ENCODE results near the gene SHROOM3. TPM values are rescaled to one million over a fixed set of nuclear protein-coding genes. Genes with fewer than 3 reads are reported as not detected.

Gene SHROOM3
- total RNA-seq, 4 donors from 2014 or later, result 20.3 to 50.9 (median 34.9) TPM

DNA sequence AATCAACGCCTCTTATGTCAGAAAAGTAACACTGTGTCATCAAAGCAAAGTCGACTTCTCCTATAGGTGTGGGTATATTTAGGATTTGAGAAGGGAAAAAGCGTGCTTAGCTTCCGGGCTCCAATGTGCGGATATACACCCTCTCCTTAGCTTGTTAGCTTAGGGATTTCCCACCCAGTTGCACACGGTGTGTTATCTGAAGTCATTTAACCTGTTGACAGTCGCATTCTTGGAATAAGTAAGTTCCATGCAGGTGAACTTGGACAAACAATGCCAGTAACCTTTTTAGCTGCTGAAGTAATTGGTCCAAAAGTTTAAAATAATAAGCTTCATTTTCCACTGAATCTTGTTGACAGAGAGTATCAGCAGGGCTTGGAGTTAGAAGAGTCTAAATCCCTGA is 113.7 kb downstream of the SHROOM3 start:
- H3K4me1 ChIP-seq, result peaks cover 0 to 20% (median 0%) of the 10 kb centered on the region in 3 donors
- H3K4me3 ChIP-seq, result no peak overlapping the region
- DNase-seq, result no peak
- H3K27me3 ChIP-seq, result no peaks in the 10 kb centered on the region
- no peaks in the 10 kb centered on the region for H3K36me3 ChIP-seq
- no peak overlapping the region for H3K27ac ChIP-seq
- 84 to 91% methylated on average over 7 of the region's 7 CpGs for WGBS, 2 donors
- intact Hi-C loops (cut with DNase I), result no loop called here
- no peaks in the 10 kb centered on the region for H3K9me3 ChIP-seq
- TF ChIP-seq POLR2A (IDR thresholded peaks at IDR 0.05), result no peak
- TF ChIP-seq, protein P1, sequence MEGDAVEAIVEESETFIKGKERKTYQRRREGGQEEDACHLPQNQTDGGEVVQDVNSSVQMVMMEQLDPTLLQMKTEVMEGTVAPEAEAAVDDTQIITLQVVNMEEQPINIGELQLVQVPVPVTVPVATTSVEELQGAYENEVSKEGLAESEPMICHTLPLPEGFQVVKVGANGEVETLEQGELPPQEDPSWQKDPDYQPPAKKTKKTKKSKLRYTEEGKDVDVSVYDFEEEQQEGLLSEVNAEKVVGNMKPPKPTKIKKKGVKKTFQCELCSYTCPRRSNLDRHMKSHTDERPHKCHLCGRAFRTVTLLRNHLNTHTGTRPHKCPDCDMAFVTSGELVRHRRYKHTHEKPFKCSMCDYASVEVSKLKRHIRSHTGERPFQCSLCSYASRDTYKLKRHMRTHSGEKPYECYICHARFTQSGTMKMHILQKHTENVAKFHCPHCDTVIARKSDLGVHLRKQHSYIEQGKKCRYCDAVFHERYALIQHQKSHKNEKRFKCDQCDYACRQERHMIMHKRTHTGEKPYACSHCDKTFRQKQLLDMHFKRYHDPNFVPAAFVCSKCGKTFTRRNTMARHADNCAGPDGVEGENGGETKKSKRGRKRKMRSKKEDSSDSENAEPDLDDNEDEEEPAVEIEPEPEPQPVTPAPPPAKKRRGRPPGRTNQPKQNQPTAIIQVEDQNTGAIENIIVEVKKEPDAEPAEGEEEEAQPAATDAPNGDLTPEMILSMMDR (IDR thresholded peaks at IDR 0.05), result no peak

DNA sequence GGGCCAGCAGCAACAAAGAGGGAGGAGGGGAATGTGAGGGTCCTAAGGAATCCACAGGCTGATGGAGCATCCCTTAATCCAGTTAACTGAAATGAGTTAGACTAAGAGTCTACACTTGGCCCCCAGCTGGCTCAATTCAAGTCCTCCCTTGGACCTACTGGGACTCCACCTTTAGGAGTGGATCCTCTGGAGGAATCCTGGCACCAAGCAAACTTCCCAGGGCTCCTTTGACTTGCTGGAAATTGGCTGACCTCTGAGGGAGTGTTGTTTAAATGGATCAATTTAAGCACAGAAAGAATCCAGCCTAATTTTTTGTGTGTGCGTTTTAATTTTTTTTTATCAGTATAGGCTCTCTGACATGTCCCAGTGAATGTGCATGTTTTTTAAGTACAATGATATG is 114.7 kb downstream of the SHROOM3 start:
- H3K4me1 ChIP-seq, result peaks cover 0 to 20% (median 0%) of the 10 kb centered on the region in 3 donors
- no peak for DNase-seq
- H3K9me3 ChIP-seq, result no peaks in the 10 kb centered on the region
- H3K27me3 ChIP-seq, result no peaks in the 10 kb centered on the region
- no peaks in the 10 kb centered on the region for H3K36me3 ChIP-seq
- 50 to 59% methylated on average over 1 of the region's 1 CpG for WGBS, 2 donors
- H3K27ac ChIP-seq, result no peak overlapping the region
- TF ChIP-seq POLR2A (IDR thresholded peaks at IDR 0.05), result no peak
- TF ChIP-seq, protein P1 (IDR thresholded peaks at IDR 0.05), result no peak
- intact Hi-C loops (cut with DNase I), result no loop called here
- no peak overlapping the region for H3K4me3 ChIP-seq

DNA sequence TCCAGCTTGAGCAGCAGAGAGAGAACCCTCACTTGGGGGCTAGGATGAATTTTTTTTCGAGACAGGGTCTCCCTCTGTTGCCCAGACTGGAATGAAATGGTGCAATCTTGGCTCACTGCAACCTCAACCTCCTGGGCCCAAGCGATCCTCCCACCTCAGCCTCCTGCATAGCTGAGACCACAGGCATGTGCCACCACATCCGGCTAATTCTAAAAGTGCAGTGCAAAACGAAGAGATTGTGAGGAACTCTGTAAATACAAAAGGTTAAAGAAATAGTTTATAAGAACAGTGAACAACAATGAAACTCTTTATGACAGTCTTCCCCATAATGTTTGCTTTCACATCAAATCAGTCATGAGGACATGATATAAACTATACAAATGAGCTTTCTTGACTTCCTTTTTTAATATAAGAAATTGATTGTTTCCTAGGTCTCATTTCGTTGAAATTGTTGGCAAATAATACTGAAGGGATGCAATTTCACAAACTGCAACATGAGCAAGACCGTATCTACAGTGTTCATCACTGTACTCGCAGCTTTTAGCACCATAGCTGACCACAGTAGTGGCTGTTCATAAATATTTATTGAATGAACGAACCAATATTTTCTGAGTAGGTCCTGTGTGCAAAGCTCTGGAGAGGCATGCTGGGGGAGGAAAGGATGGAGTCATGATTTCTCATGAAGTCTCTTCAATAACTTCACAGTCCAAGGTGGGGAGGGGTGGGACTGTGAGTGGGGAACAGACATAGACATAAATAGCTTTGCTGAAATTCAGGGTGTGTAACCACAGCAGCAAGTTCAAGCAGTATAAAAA is 116.1 kb downstream of the SHROOM3 start:
- whole genome bisulfite sequencing, 2 donors, result 62 to 76% methylated on average over 8 of the region's 8 CpGs
- no peaks in the 10 kb centered on the region for H3K36me3 ChIP-seq
- H3K27me3 ChIP-seq, result no peaks in the 10 kb centered on the region
- no peak overlapping the region for H3K27ac ChIP-seq
- intact Hi-C loops (cut with DNase I), result no loop called here
- no peak for TF ChIP-seq POLR2A (IDR thresholded peaks at IDR 0.05)
- TF ChIP-seq, protein P1 (IDR thresholded peaks at IDR 0.05), result no peak
- no peak overlapping the region for H3K4me3 ChIP-seq
- no peak for DNase-seq
- no peaks in the 10 kb centered on the region for H3K9me3 ChIP-seq
- peaks cover 0 to 15% (median 0%) of the 10 kb centered on the region in 3 donors for H3K4me1 ChIP-seq

DNA sequence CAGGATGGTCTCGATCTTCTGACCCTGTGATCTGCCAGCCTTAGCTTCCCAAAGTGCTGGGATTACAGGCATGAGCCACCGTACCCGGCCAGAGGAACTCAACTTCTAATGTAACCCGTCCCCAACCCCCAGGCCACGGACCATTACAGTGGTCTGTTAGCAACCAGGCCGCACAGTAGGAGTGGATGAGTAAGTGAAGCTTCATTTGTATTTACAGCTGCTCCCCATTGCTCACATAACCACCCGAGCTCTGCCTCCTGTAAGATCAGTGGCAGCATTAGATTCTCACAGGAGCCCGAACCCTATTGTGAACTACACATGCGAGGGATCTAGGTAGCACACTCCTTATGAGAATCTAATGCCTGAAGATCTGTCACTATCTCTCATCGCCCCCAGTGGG is 119.6 kb downstream of the SHROOM3 start:
- intact Hi-C loops (cut with DNase I), result no loop called here
- Histone ChIP-seq H3K9me3 (no peaks in the 10 kb centered on the region), H3K27me3 (no peaks in the 10 kb centered on the region), H3K36me3 (no peaks in the 10 kb centered on the region), H3K27ac (no peak overlapping the region), H3K4me3 (no peak overlapping the region), H3K4me1 (peaks cover 0 to 8% (median 0%) of the 10 kb centered on the region in 3 donors)
- TF ChIP-seq, protein P1 (IDR thresholded peaks at IDR 0.05), result no peak
- no peak for TF ChIP-seq POLR2A (IDR thresholded peaks at IDR 0.05)
- WGBS, 2 donors, result 90 to 93% methylated on average over 9 to 10 of the region's 10 CpGs
- DNase-seq, result no peak

DNA sequence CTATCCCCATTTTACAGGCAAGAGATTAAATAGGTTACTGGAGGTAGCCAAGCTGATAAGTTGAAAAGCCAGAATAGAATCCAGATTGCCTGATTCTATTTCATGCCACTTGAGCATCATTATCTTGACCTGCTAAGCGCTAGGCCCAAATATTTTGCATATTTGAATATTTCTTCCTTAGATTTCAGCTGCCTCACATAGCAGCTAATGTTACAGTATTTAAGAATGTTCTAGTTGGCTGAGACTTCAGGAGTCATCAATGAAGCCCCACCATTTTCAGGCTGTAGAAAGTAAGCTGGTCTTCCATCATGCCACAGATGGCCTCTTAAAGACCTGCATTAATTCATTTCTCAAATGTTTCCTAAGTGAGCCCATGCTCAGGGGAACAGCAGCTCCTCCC is 121.4 kb downstream of the SHROOM3 start:
- H3K9me3 ChIP-seq, result no peaks in the 10 kb centered on the region
- 100% methylated on average over 1 of the region's 1 CpG for WGBS, 2 donors
- peaks cover 0 to 10% (median 0%) of the 10 kb centered on the region in 3 donors for H3K4me1 ChIP-seq
- intact Hi-C loops (cut with DNase I), result no loop called here
- no peak for DNase-seq
- no peaks in the 10 kb centered on the region for H3K27me3 ChIP-seq
- H3K27ac ChIP-seq, result no peak overlapping the region
- no peak overlapping the region for H3K4me3 ChIP-seq
- TF ChIP-seq POLR2A (IDR thresholded peaks at IDR 0.05), result no peak
- TF ChIP-seq, protein P1 (IDR thresholded peaks at IDR 0.05), result no peak
- H3K36me3 ChIP-seq, result no peaks in the 10 kb centered on the region
